ENCODE data around the gene TDRD1.

TDRD1 gene

DNA sequence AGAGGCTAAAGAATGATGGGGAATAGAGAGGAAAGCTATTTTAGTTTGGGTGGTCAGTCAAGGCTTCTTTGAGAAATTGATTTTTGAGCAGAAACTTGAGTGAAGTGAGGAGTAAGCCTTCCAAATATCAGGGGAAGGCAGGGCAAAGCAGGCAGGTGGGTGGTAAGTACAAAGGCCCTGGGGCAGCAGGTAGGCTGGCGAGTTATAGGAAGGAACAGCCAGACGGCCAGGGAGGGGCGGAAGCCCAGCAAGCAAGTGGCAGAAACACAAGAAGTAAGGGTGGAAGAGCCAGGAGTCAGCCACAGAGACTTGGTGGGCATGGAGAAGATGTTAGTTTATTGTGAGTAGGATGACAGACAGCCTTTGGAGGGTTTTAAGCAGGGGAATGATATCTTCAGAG is 94.8 kb downstream of the TDRD1 start:
- Histone ChIP-seq H3K4me1 (ENCODE audit: insufficient read depth, insufficient read length) (peaks cover 4% of the 10 kb centered on the region), H3K4me3 (ENCODE audit: insufficient read length, low read depth) (no peak overlapping the region), H3K27me3 (ENCODE audit: insufficient read depth, insufficient read length) (no peaks in the 10 kb centered on the region), H3K9ac (ENCODE audit: insufficient read length, low read depth) (no peak overlapping the region), H3K9me3 (ENCODE audit: insufficient read depth, low read length) (no peaks in the 10 kb centered on the region), H3K36me3 (ENCODE audit: insufficient read depth, insufficient read length, low read length) (no peaks in the 10 kb centered on the region)
- TF ChIP-seq ZNF274 (IDR thresholded peaks at IDR 0.05; ENCODE audit: low read depth, low read length) (no peak), SUZ12 (IDR thresholded peaks at IDR 0.05; ENCODE audit: extremely low read depth, insufficient read depth, insufficient read length) (no peak), YY1 (IDR thresholded peaks at IDR 0.05; ENCODE audit: insufficient read depth, insufficient read length) (no peak)
- DNase-seq (ENCODE audit: low read depth, low spot score) = no peak

DNA sequence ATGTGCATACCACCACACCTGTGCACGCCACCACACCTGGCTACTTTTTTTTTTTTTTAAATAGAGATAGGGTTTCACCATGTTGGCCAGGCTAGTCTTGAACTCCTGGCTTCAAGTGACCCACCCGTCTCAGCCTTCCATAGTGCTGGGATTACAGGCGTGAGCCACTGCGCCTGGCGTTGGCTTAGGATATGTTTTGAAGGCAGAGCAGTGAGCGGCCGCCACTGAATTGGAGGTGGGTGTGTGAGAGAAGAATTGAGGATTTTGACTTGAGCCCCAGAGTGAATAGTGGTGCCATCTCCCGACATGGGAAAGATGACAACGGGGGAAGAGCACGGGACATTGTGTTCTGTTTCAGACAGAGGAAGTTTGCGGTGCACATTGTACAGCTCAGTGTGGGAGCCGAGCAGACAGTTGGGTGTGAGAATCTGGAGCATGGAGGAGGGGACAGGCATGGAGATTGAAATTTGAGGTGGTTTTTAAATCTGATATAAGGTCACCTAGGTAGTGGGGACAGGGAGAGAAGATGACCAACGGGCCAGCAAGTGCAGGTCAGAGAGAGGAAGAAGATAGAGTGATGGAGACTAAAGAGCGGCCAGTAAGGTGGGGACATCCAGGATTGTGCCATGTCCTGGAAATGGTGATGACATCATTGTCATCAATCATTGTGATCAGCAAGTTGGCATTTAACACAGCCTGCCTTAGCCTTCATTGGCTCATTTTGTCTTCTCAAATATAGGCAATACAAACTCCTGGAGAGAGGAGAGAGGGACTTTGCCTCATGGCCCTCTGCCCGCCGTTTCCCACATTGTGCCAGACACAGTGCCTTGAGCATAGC is 95.7 kb downstream of the TDRD1 start:
- no peak for DNase-seq (ENCODE audit: low read depth, low spot score)
- Histone ChIP-seq H3K36me3 (ENCODE audit: insufficient read depth, insufficient read length, low read length) (no peaks in the 10 kb centered on the region), H3K4me1 (ENCODE audit: insufficient read depth, insufficient read length) (peaks cover 4% of the 10 kb centered on the region), H3K27me3 (ENCODE audit: insufficient read depth, insufficient read length) (no peaks in the 10 kb centered on the region), H3K9ac (ENCODE audit: insufficient read length, low read depth) (no peak overlapping the region), H3K4me3 (ENCODE audit: insufficient read length, low read depth) (no peak overlapping the region), H3K9me3 (ENCODE audit: insufficient read depth, low read length) (no peaks in the 10 kb centered on the region)
- TF ChIP-seq SUZ12 (IDR thresholded peaks at IDR 0.05; ENCODE audit: extremely low read depth, insufficient read depth, insufficient read length) = no peak
- no peak for TF ChIP-seq YY1 (IDR thresholded peaks at IDR 0.05; ENCODE audit: insufficient read depth, insufficient read length)

GRCh38 chr10:114276066-114276465 is 96.9 kb downstream of the TDRD1 start:
- H3K27me3 ChIP-seq (ENCODE audit: insufficient read depth, insufficient read length) = no peaks in the 10 kb centered on the region
- H3K4me1 ChIP-seq (ENCODE audit: insufficient read depth, insufficient read length) = peaks cover 4% of the 10 kb centered on the region
- no peak for DNase-seq (ENCODE audit: low read depth, low spot score)
- no peaks in the 10 kb centered on the region for H3K36me3 ChIP-seq (ENCODE audit: insufficient read depth, insufficient read length, low read length)
- TF ChIP-seq ZNF274 (IDR thresholded peaks at IDR 0.05; ENCODE audit: low read depth, low read length) (no peak), SUZ12 (IDR thresholded peaks at IDR 0.05; ENCODE audit: extremely low read depth, insufficient read depth, insufficient read length) (no peak), YY1 (IDR thresholded peaks at IDR 0.05; ENCODE audit: insufficient read depth, insufficient read length) (no peak)
- H3K4me3 ChIP-seq (ENCODE audit: insufficient read length, low read depth) = no peak overlapping the region
- H3K9me3 ChIP-seq (ENCODE audit: insufficient read depth, low read length) = no peaks in the 10 kb centered on the region
- H3K9ac ChIP-seq (ENCODE audit: insufficient read length, low read depth) = no peak overlapping the region

DNA sequence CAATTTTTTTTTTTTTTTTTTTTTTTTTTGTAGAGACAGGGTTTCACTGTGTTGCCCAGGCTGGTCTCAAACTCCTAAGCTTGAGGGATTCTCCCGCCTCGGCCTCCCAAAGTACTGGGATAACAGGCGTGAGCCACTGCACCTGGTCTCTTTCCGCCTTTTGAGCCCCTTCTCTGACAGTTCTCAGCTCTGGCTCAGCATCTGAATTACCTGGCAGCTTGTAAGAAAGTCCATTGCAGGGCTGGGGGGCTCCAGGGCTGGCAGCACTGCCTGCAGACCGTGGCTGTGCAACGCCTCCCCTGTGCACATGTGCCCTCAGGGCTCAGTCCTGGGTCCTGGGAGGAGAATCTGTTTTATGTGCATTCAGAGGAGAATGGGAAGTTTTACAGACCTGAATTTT is 97.5 kb downstream of the TDRD1 start:
- H3K4me1 ChIP-seq (ENCODE audit: insufficient read depth, insufficient read length) = peaks cover 4% of the 10 kb centered on the region
- H3K36me3 ChIP-seq (ENCODE audit: insufficient read depth, insufficient read length, low read length) = no peaks in the 10 kb centered on the region
- H3K4me3 ChIP-seq (ENCODE audit: insufficient read length, low read depth) = no peak overlapping the region
- TF ChIP-seq SUZ12 (IDR thresholded peaks at IDR 0.05; ENCODE audit: extremely low read depth, insufficient read depth, insufficient read length) = no peak
- no peak for TF ChIP-seq ZNF274 (IDR thresholded peaks at IDR 0.05; ENCODE audit: low read depth, low read length)
- TF ChIP-seq YY1 (IDR thresholded peaks at IDR 0.05; ENCODE audit: insufficient read depth, insufficient read length) = no peak
- no peak for DNase-seq (ENCODE audit: low read depth, low spot score)
- H3K9me3 ChIP-seq (ENCODE audit: insufficient read depth, low read length) = no peaks in the 10 kb centered on the region
- no peaks in the 10 kb centered on the region for H3K27me3 ChIP-seq (ENCODE audit: insufficient read depth, insufficient read length)
- H3K9ac ChIP-seq (ENCODE audit: insufficient read length, low read depth) = no peak overlapping the region

GRCh38 chr10:114278140-114278883 is 99.2 kb downstream of the TDRD1 start:
- Histone ChIP-seq H3K36me3 (ENCODE audit: insufficient read depth, insufficient read length, low read length) (no peaks in the 10 kb centered on the region), H3K4me1 (ENCODE audit: insufficient read depth, insufficient read length) (peaks cover 4% of the 10 kb centered on the region), H3K4me3 (ENCODE audit: insufficient read length, low read depth) (no peak overlapping the region), H3K9ac (ENCODE audit: insufficient read length, low read depth) (no peak overlapping the region), H3K9me3 (ENCODE audit: insufficient read depth, low read length) (no peaks in the 10 kb centered on the region), H3K27me3 (ENCODE audit: insufficient read depth, insufficient read length) (no peaks in the 10 kb centered on the region)
- DNase-seq (ENCODE audit: low read depth, low spot score) = no peak
- TF ChIP-seq SUZ12 (IDR thresholded peaks at IDR 0.05; ENCODE audit: extremely low read depth, insufficient read depth, insufficient read length) (no peak), ZNF274 (IDR thresholded peaks at IDR 0.05; ENCODE audit: low read depth, low read length) (no peak), YY1 (IDR thresholded peaks at IDR 0.05; ENCODE audit: insufficient read depth, insufficient read length) (no peak)

DNA sequence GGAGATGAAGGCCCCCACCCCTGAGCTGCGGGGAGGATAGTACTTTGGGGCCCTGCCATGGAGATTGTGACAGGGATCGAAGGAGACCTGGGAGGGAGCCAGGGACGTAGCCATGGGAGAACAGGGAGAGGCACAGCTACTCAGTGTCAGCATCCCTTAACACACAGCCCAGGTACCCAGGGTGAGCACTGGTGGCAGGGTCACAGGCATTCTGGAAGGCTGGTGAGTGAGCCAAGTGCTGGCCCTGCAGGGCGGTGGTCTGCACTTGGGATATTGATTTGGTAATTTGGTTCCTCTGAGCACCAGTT is 99.7 kb downstream of the TDRD1 start:
- no peak overlapping the region for H3K4me3 ChIP-seq (ENCODE audit: insufficient read length, low read depth)
- H3K27me3 ChIP-seq (ENCODE audit: insufficient read depth, insufficient read length) = no peaks in the 10 kb centered on the region
- H3K4me1 ChIP-seq (ENCODE audit: insufficient read depth, insufficient read length) = peaks cover 4% of the 10 kb centered on the region
- H3K36me3 ChIP-seq (ENCODE audit: insufficient read depth, insufficient read length, low read length) = no peaks in the 10 kb centered on the region
- DNase-seq (ENCODE audit: low read depth, low spot score) = no peak
- H3K9ac ChIP-seq (ENCODE audit: insufficient read length, low read depth) = no peak overlapping the region
- H3K9me3 ChIP-seq (ENCODE audit: insufficient read depth, low read length) = no peaks in the 10 kb centered on the region
- no peak for TF ChIP-seq YY1 (IDR thresholded peaks at IDR 0.05; ENCODE audit: insufficient read depth, insufficient read length)
- TF ChIP-seq ZNF274 (IDR thresholded peaks at IDR 0.05; ENCODE audit: low read depth, low read length) = no peak
- no peak for TF ChIP-seq SUZ12 (IDR thresholded peaks at IDR 0.05; ENCODE audit: extremely low read depth, insufficient read depth, insufficient read length)

GRCh38 chr10:114279289-114279688 is 100.1 kb downstream of the TDRD1 start:
- Histone ChIP-seq H3K27me3 (ENCODE audit: insufficient read depth, insufficient read length) (no peaks in the 10 kb centered on the region), H3K9me3 (ENCODE audit: insufficient read depth, low read length) (no peaks in the 10 kb centered on the region), H3K4me3 (ENCODE audit: insufficient read length, low read depth) (no peak overlapping the region), H3K9ac (ENCODE audit: insufficient read length, low read depth) (no peak overlapping the region), H3K4me1 (ENCODE audit: insufficient read depth, insufficient read length) (peaks cover 4% of the 10 kb centered on the region), H3K36me3 (ENCODE audit: insufficient read depth, insufficient read length, low read length) (no peaks in the 10 kb centered on the region)
- DNase-seq (ENCODE audit: low read depth, low spot score) = no peak
- no peak for TF ChIP-seq YY1 (IDR thresholded peaks at IDR 0.05; ENCODE audit: insufficient read depth, insufficient read length)
- TF ChIP-seq SUZ12 (IDR thresholded peaks at IDR 0.05; ENCODE audit: extremely low read depth, insufficient read depth, insufficient read length) = no peak
- no peak for TF ChIP-seq ZNF274 (IDR thresholded peaks at IDR 0.05; ENCODE audit: low read depth, low read length)

Measured in NT2/D1 (cell line).